LHCN-M2 (cell line): ENCODE results near the gene RAD51B. TPM values are rescaled to one million over a fixed set of nuclear protein-coding genes. Genes with fewer than 3 reads are reported as not detected.

Experiments
- DNase-seq: peaks from one replicate; pipeline ENCODE4 v3.0.0-alpha.2; 2012; ENCODE audit warnings: low read depth
- total RNA-seq: library from RNA; depleted of rRNA; stranded (reverse); fragments of >200 nt; gene quantifications from 2 replicates; pipeline ENCODE4 v1.2.3, GENCODE V29; 2014

The RAD51B gene
- total RNA-seq, 1 experiment from 2014 or later, result 14.5 TPM

GRCh38 chr14:68585690-68586089 is 766.1 kb downstream of the RAD51B start:
- no peak for DNase-seq

DNA sequence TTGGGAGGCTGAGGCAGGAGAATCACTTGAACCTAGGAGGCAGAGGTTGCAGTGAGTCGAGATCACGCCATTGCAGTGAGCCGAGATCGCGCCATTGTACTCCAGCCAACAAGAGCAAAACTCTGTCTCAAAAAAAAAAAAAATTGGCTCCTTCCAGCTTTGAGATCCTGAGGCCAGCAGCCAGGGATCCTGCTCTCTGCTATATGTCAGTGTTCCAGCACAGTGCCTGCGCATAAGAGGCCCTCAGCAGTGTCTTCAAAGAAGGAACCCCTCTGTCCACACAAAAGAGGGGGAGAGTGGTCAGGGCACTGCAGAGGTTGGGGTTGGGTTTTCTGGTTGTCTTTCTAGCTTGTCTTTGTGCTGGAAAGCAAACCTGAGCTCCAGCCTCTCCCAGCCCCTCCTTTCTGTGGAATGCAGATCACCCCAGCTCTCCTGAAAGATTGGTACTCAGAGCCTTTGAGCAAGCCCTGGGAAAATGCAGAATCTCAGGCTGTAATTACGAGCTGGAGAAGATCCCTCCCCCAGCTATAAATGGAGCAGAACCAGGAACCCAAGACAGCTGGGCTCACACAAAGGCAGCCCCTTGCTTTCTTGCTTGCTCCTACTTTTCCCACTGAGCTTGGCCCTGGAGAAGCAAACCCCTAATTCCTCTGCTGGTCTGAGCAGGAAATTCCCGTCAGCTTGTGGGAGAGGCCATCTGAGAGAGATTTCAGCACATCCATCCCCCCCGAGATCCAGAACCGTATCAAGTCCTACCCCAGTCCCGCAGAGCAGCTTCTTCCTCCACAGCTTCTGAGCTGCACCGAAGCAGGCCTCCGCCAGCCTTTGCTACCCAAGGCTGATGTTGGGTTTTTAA is 767.5 kb downstream of the RAD51B start:
- DNase-seq, result peak; percentile 64

DNA sequence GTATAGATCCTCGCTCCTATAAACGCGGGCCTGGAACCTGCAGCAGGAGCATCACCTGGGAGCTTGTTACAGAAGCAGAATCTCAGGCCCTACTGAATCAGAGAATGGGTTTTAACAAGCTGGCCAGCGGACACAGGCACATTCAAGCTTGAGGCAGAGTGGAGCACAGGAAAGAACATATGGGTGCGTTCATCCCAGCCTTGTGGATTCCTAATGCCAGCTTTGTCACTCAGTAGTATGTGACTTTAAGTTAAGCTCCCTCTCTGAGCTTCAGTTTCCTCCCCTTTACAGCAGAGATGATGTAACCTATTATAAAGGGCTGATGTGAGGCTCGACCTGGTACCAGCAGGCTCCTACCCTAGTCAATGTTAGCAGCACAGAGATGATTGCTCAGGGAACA is 768.4 kb downstream of the RAD51B start:
- no peak for DNase-seq

DNA sequence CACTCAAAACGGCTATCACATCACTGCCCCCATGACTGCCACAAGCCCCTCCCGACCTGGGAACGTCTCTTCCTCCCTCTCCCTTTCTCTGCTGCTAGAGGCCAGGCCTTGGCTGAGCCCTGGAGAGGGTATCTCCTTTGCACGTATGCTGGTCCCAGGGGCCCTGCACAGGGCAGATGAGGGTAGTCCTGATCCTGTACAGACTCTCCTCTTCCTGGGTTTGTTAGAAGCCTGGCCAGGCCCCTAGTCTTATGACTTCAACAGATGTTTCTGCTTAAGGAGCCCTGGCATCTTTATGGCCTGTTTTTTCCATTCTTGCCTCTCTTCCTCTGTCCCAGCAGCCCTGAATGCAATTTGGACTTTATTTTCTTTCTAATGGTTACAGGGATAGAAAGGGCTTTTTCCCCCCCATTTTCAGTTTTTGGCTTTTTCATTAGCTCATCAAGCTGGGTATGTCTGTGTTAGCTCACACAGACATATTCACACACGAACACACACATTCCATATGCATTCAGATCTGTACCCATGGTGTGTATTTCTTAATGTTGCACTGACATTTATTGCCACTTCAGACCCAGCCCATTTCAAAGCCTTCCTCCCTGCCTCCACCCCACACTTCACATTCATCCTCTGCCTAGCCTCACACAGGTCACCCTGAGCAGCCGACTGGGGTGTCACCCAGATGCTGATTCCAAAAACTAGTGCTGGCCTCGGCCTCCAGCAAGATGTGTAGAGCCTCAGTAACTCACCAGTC is 770.0 kb downstream of the RAD51B start:
- peak; percentile 73 for DNase-seq

DNA sequence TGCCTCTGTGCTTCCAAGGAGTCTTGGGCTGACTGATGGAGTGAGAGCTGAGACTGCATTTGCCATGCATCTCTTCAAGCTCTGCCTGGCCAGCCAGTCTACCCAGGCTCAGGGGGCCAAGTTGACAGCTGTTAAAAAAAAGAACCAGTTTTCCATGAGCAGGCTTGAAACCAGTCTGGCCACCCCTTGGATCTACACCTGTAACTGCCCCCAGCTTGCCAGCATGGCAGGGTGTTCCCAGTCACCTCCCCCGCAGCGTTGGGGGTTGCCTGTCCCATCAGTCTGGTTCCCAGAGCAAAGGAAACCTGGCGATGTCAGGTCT is 770.6 kb downstream of the RAD51B start:
- no peak for DNase-seq

- no peak for DNase-seq
These were observed 772.2 kb downstream of the RAD51B start for GRCh38 chr14:68591786-68592185.

- no peak for DNase-seq
These were observed 773.5 kb downstream of the RAD51B start for GRCh38 chr14:68592948-68593556.

DNA sequence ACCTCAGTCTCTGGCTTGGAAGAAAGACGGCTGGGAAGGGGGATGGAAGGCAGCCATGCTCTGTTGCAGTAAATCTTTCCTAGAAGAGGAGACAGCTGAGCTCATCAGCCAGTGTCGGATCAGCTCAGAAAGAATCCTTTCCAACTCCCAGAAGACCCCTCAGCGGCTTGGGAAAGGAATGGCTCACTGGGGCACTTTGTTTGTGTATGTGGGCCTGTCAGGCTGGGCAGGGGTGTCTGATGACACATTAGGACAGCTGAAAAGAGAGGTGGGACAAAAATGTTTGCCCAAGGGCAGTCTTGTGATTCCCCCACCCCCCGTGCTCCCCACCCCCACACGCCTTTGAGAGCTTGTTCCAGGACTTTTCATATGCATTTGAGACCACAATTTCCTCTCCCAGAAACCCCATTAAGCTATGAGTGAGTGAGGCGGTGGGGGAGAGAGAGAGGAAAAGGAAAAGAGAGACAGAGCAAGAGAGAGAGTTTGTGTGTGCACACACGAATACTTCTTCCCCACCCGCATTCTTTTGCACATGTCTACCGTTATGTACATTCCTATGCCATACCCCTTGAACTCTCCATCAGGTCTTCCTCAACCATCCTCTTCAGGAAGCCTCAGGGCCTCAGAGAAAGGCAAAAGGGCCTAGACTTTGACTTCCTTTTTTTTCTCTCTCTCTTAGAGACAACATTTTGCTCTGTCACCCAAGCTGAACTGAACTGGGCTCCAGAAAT is 774.4 kb downstream of the RAD51B start:
- DNase-seq, result peak; percentile 100

GRCh38 chr14:68594737-68595380 is 775.3 kb downstream of the RAD51B start:
- DNase-seq, result no peak

- DNase-seq, result peak; percentile 84
These were observed 776.6 kb downstream of the RAD51B start for GRCh38 chr14:68596211-68596610.

GRCh38 chr14:68596701-68597100 is 777.1 kb downstream of the RAD51B start:
- DNase-seq, result peak; percentile 96

GRCh38 chr14:68598089-68598488 is 778.5 kb downstream of the RAD51B start:
- DNase-seq, result no peak

- peak; percentile 98 for DNase-seq
These were observed 779.3 kb downstream of the RAD51B start for GRCh38 chr14:68598621-68599447.

DNA sequence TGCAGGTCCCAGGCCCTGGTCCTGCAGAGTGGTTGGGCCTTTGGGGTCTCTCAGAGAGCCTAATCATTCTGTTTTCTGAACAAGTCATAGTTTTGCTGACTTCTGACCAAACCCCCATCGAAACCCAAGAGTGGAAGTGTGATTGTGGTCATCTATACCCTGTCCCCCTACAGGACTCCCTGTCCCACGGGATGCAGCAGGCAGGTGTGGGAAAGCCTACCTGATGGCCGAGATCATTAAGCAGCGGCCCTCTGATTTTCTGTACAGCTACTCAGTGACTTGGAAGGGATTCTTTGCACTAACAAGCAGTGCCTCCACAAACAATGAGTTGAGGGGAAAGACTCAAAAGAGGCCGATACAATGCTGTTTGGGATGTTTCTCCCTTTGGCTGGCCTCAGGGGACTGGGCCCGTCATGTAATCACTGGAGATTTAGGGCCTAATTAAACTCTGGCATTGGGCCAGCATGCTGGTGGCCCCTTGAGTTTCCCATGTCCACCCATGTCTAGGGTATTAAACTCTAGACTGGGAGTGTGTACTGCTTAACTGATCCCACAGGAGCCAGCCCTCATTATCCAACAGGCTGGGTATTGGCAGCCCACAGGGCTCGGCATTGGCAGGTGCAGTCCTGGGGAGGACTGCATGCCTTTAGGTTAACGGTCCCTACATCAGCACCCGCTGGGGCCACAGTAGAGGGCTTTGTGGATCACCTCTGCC is 780.5 kb downstream of the RAD51B start:
- no peak for DNase-seq

DNA sequence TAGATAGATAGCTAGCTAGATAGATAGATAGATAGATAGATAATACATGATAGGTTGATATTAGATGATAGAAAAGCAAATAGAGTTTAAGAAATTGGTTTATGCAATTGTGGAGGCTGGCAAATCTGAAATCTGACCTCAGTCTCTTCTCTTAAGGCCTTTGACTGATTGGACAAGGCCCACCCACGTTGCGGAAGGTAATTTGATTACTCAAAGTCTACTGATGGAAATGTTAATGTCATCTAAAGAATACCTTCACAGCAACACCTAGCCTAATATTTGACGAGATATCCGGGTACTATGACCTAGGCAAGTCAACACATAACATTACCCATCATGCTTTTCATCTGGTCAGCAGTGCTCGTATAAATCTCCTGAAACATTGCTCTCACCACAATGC is 782.9 kb downstream of the RAD51B start:
- no peak for DNase-seq

DNA sequence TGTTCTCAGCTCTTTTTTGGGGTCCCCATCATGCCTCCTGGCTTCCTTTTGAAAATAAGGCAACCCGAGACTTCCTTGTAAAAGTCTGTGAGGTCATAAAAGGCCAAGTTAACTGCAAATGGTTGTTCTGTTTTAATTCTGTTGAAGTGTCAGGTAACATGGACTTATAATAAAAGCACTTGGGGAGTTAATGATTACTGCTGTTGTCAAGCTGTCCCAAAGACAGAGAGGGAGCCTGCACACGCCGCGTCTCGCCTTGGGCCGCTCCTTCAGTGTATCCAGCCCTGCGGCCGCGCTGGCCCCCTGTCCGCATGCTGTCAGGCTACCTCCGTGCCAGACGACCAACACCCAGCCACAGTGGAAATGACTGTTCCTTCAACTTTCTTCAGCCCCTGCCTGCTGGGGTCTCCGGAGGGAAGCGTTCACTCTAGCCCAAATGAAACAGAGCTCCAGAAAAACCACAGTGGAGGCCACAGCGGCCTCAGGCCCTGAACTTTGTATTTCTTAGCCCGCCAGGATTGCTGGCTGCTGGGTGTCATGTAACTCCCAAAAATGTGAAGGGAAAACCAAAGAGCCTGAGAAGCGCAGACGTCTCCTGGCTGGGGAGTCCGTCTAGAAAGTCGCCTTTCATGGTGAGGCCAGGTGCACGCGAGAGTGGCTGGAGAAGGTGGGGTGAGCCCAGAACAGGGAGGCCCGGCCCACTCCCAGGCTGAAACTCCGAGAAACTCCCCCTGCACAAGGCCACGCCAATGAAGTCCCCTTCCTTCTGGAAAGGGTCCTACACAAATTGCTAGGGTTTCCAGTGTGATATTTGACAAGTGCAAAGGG is 784.2 kb downstream of the RAD51B start:
- no peak for DNase-seq

DNA sequence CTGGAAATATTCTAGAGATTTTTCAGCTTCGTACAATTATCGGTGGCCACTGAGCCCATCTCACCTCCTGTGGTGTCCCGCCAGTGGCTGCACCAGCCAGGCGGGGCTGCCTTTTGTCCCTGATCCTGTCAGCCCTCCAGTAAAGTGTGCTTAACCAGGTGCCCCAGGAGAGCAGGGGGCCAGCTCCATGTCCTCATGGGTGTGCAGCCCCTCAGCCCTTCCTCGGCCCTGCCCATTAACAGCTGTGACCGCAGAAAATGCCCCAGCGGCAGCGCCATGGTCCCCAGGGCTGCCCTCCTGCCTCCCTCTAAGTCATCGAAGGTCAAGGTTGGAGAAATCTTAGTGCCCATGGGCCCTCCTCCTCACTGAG is 784.8 kb downstream of the RAD51B start:
- DNase-seq, result no peak

DNA sequence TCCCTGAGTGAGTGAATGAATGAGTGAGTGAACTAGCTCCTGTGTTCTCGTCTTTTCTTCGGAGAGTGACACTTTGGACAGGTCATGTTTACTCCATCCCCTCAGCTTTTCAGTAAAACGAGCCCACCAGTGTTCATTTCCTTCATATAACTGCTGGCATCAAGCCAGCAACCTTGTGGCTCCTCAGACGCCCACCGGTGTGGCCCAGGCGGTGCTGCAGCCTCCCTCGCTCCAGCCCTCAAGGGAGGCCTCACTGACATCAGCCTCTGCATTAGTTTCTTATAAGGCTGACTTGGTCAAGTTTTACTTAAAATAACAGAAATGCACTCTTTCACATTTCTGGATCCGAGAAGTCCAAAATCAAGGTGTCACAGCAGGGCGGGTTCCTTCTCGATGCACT is 785.2 kb downstream of the RAD51B start:
- DNase-seq, result no peak

GRCh38 chr14:68606176-68606575 is 786.6 kb downstream of the RAD51B start:
- DNase-seq, result no peak
